Activated T-helper 1 cell treated with anti-CD3 and anti-CD28 coated beads, Interleukin-12 subunit alpha, Interleukin-12 subunit beta, Interleukin-2, Interleukin-4 antibody, amounts not matched to agents 30 ng/mL and 10 ng/mL and 1 ng/mL, durations not matched to agents 14 hours and 24 hours and 36 hours (primary cell): ENCODE results near the gene CIDEA. TPM values are rescaled to one million over a fixed set of nuclear protein-coding genes. Genes with fewer than 3 reads are reported as not detected.

Experiments used
- DNase-seq: peaks from one replicate; pipeline ENCODE4 v3.0.0; 2021; ENCODE audit warnings: low spot score
- H3K27ac Mint-ChIP-seq: one replicate; pipeline ENCODE4 v1.8.0; 2021; ENCODE audit warnings: mild to moderate bottlenecking, mixed read lengths
- H3K27me3 Mint-ChIP-seq: one replicate; pipeline ENCODE4 v1.8.0; 2022; ENCODE audit warnings: mild to moderate bottlenecking, moderate library complexity, mixed read lengths; ENCODE audit not compliant: insufficient read depth
- H3K36me3 Mint-ChIP-seq: one replicate; pipeline ENCODE4 v1.8.0; 2021; ENCODE audit warnings: low read depth, mixed read lengths
- H3K4me1 Mint-ChIP-seq: one replicate; pipeline ENCODE4 v1.8.0; 2021; ENCODE audit warnings: low read depth, mixed read lengths
- H3K4me3 Mint-ChIP-seq: one replicate; pipeline ENCODE4 v1.8.0; 2021; ENCODE audit warnings: mild to moderate bottlenecking, moderate library complexity, mixed read lengths
- H3K9me3 Mint-ChIP-seq: one replicate; pipeline ENCODE4 v1.8.0; 2021; ENCODE audit warnings: mixed read lengths
- intact Hi-C: fragments of 100-400 bp; cut with micrococcal nuclease; formaldehyde crosslinking; loops from one replicate; pipeline ENCODE4 v1.15.1; 2024
- total RNA-seq: library from RNA; stranded (reverse); gene quantifications from 2 replicates; pipeline ENCODE4 v1.2.3, GENCODE V29; 2022

CIDEA gene
- total RNA-seq, 1 donor from 2014 or later = not detected

DNA sequence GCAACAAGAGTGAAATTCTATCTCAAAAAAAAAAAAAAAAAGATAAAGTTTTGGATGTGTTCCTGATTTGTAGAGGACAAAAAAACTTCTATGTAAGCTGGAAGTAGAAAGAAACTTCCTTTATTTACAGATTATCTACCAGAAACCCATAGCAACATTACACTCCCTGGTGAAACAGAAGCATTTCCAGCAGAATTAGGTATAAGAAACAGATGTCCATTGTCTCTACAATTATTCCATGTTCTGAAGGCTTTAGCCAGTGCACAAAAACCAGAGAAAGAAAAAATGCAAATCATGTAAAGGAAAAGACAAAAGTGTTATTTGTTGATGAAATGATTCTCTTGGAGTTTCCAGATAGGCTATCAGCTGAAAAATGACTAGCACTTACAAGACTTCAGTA lies 58.8 kb downstream of the CIDEA start:
- Mint-ChIP-seq H3K27me3 (peaks cover 8% of the 10 kb centered on the region), H3K36me3 (peaks cover 27% of the 10 kb centered on the region), H3K4me1 (peaks cover 7% of the 10 kb centered on the region), H3K27ac (no peak overlapping the region), H3K4me3 (no peak overlapping the region), H3K9me3 (peaks cover 15% of the 10 kb centered on the region)
- DNase-seq = no peak
- intact Hi-C loops = no loop called here

GRCh38 chr18:12313530-12314245 lies 59.5 kb downstream of the CIDEA start:
- H3K27me3 Mint-ChIP-seq = peaks cover 6% of the 10 kb centered on the region
- H3K4me3 Mint-ChIP-seq = no peak overlapping the region
- intact Hi-C loops = no loop called here
- peaks cover 7% of the 10 kb centered on the region for H3K4me1 Mint-ChIP-seq
- peaks cover 27% of the 10 kb centered on the region for H3K36me3 Mint-ChIP-seq
- H3K9me3 Mint-ChIP-seq = peaks cover 15% of the 10 kb centered on the region
- no peak for DNase-seq
- no peak overlapping the region for H3K27ac Mint-ChIP-seq

DNA sequence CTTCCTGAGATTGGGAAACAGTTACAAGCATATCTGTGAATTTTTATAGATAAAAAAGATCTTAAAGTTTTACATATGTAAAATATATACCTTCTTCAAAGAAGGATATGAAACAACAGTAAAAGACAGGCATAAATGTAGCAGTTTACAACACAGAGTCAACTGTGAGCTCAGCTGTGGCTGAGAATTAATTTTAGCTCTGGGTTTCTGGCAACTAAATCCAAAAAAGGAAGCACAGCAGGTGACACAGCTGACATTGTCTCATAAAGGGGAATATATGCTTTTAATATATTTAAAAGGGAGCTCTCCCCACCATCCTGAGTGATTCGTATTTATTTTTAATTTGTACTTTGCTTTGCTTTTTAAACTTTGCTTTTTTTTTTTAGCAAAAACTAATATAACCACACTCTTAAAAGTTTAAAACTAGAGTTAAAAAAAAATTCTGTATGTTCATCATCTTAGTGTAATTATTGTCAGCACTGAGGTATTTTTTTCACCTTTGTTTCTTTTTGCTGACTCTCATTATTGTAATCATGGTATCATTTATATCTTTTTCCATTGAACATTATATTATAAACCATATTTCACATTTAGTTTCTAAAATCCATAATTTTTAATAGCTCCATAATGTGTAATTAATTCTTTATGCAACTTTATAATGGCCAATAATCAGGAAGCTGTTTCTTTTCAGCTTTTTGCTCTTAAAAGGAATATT lies 60.6 kb downstream of the CIDEA start:
- H3K4me1 Mint-ChIP-seq = peaks cover under 1% of the 10 kb centered on the region
- H3K36me3 Mint-ChIP-seq = peaks cover 23% of the 10 kb centered on the region
- H3K27ac Mint-ChIP-seq = no peak overlapping the region
- no peak overlapping the region for H3K4me3 Mint-ChIP-seq
- peaks cover 1% of the 10 kb centered on the region for H3K27me3 Mint-ChIP-seq
- DNase-seq = no peak
- intact Hi-C loops = no loop called here
- H3K9me3 Mint-ChIP-seq = peaks cover 15% of the 10 kb centered on the region

DNA sequence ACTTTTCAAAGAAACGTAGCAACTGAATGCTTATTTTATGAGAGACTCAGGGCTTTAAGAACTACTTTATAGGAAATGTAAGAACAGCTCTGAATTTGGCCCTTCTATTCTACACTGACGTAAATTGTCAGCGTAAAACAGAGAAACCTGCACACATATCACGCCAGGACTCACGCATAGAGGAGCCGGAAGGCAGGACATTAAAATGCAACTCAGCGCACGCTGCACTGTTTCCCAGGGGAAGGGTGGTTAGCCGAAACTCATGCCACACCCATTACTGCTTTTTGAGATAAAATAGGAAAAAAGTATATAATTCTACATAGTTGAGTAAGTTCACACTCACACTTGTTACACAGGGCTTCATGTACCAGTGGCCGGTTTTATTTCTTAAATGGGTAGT lies 61.3 kb downstream of the CIDEA start:
- intact Hi-C loops = no loop called here
- H3K27ac Mint-ChIP-seq = no peak overlapping the region
- no peak overlapping the region for H3K4me3 Mint-ChIP-seq
- peaks cover 21% of the 10 kb centered on the region for H3K36me3 Mint-ChIP-seq
- peaks cover 15% of the 10 kb centered on the region for H3K9me3 Mint-ChIP-seq
- no peaks in the 10 kb centered on the region for H3K27me3 Mint-ChIP-seq
- no peaks in the 10 kb centered on the region for H3K4me1 Mint-ChIP-seq
- no peak for DNase-seq

GRCh38 chr18:12315911-12316310 lies 61.8 kb downstream of the CIDEA start:
- no peak overlapping the region for H3K4me3 Mint-ChIP-seq
- no peaks in the 10 kb centered on the region for H3K27me3 Mint-ChIP-seq
- peaks cover 19% of the 10 kb centered on the region for H3K36me3 Mint-ChIP-seq
- DNase-seq = no peak
- intact Hi-C loops = no loop called here
- H3K4me1 Mint-ChIP-seq = no peaks in the 10 kb centered on the region
- H3K9me3 Mint-ChIP-seq = peaks cover 15% of the 10 kb centered on the region
- H3K27ac Mint-ChIP-seq = no peak overlapping the region

- no peak overlapping the region for H3K27ac Mint-ChIP-seq
- H3K9me3 Mint-ChIP-seq = peaks cover 8% of the 10 kb centered on the region
- peaks cover 16% of the 10 kb centered on the region for H3K36me3 Mint-ChIP-seq
- H3K4me3 Mint-ChIP-seq = no peak overlapping the region
- no peaks in the 10 kb centered on the region for H3K4me1 Mint-ChIP-seq
- no peak for DNase-seq
- no peaks in the 10 kb centered on the region for H3K27me3 Mint-ChIP-seq
- intact Hi-C loops = no loop called here
Measured at GRCh38 chr18:12317664-12318333, 63.6 kb downstream of the CIDEA start.

DNA sequence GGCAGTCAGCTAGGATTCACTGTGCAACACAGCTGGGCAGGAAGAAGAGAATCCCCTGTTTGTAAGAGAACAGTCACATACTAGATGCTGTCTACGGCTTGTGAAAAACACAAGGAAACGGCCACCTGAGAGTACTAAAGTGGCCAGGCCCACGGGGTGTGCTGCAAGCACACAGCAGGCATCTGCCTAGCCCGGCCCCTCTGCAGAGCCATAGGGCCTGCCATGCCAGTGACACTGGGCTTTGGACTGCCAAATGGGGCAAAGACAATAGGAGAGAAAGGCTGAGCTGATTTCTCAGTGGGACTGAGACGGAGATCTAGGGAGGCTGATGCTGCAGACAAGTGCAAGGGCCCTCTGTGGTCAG lies 64.2 kb downstream of the CIDEA start:
- intact Hi-C loops = no loop called here

GRCh38 chr18:12318857-12319256 lies 64.7 kb downstream of the CIDEA start:
- no peak overlapping the region for H3K4me3 Mint-ChIP-seq
- DNase-seq = no peak
- intact Hi-C loops = no loop called here
- H3K27me3 Mint-ChIP-seq = no peaks in the 10 kb centered on the region
- no peak overlapping the region for H3K27ac Mint-ChIP-seq
- H3K36me3 Mint-ChIP-seq = peaks cover 6% of the 10 kb centered on the region
- H3K4me1 Mint-ChIP-seq = no peaks in the 10 kb centered on the region
- no peaks in the 10 kb centered on the region for H3K9me3 Mint-ChIP-seq

More for the DNA sequence above, 64.2 kb downstream of the CIDEA start:
- Mint-ChIP-seq H3K27me3 (no peaks in the 10 kb centered on the region), H3K4me1 (no peaks in the 10 kb centered on the region), H3K9me3 (peaks cover 5% of the 10 kb centered on the region), H3K4me3 (no peak overlapping the region), H3K36me3 (peaks cover 12% of the 10 kb centered on the region), H3K27ac (no peak overlapping the region)
- no peak for DNase-seq

GRCh38 chr18:12321333-12321732 lies 67.2 kb downstream of the CIDEA start:
- no peaks in the 10 kb centered on the region for H3K27me3 Mint-ChIP-seq
- no peaks in the 10 kb centered on the region for H3K4me1 Mint-ChIP-seq
- no peak for DNase-seq
- H3K36me3 Mint-ChIP-seq = peaks cover 16% of the 10 kb centered on the region
- no peaks in the 10 kb centered on the region for H3K9me3 Mint-ChIP-seq
- H3K27ac Mint-ChIP-seq = no peak overlapping the region
- H3K4me3 Mint-ChIP-seq = no peak overlapping the region
- intact Hi-C loops = no loop called here

GRCh38 chr18:12324991-12325725 lies 71.0 kb downstream of the CIDEA start:
- intact Hi-C loops = no loop called here
- Mint-ChIP-seq H3K4me1 (peaks cover 15% of the 10 kb centered on the region), H3K9me3 (no peaks in the 10 kb centered on the region), H3K27ac (no peak overlapping the region), H3K36me3 (peaks cover 36% of the 10 kb centered on the region), H3K27me3 (no peaks in the 10 kb centered on the region), H3K4me3 (no peak overlapping the region)
- DNase-seq = no peak

- H3K36me3 Mint-ChIP-seq = peaks cover 36% of the 10 kb centered on the region
- intact Hi-C loops = no loop called here
- no peak for DNase-seq
Measured at GRCh38 chr18:12325726-12326245, 71.6 kb downstream of the CIDEA start.

DNA sequence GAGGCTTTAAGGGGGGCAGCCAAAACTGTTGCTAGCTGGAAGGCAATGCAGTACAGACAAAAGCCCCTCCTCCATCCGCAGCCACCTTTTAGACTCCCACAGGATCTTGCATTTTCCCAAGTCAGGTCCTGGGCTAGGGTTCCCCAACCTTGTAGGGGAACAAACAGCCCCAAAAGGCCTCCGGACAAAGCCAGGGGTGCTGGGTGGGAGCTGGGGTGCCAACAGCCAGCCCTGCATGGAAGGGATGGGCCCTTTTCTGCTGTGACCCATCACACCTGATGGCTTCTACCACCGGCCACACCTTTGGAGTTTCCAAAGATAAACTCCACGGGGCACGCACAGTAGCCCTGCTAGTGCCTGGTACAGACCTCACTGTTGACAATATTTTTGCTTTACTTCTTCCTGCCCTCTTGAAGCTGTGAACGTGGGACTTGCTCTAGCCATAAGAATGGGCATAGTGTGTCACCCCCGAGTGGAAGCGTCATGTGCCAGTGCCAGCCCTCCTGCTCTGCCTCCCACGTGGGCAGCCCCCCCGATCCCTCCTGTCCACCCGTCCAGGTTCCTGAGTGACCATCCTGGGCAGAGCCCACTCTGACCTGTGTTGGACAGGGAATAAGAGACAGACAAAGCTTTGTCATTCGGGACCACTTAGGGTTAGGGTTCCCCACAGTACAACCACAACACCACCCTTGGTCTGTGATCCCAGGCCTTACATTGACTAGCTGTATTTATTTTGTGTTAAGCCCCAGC lies 72.7 kb downstream of the CIDEA start:
- no peak for DNase-seq
- H3K36me3 Mint-ChIP-seq = peaks cover 30% of the 10 kb centered on the region
- peak overlapping the region; percentile 48 for H3K27ac Mint-ChIP-seq
- no peaks in the 10 kb centered on the region for H3K9me3 Mint-ChIP-seq
- H3K27me3 Mint-ChIP-seq = no peaks in the 10 kb centered on the region
- intact Hi-C loops = no loop called here
- peaks cover 15% of the 10 kb centered on the region for H3K4me1 Mint-ChIP-seq
- H3K4me3 Mint-ChIP-seq = no peak overlapping the region

More at GRCh38 chr18:12325726-12326245, 71.6 kb downstream of the CIDEA start:
- Mint-ChIP-seq H3K27me3 (no peaks in the 10 kb centered on the region), H3K4me3 (no peak overlapping the region), H3K4me1 (peaks cover 15% of the 10 kb centered on the region), H3K27ac (no peak overlapping the region), H3K9me3 (no peaks in the 10 kb centered on the region)
